Measurements from ENCODE around the gene AQP7.
"Not testable (repeated sequence)": the region's sequence is repeated elsewhere in the genome, so short reads cannot be mapped to it uniquely, and the experiment has no call there.

The AQP7 gene
- 0 to 0.28 reads per million in 2 donors for total RNA-seq

DNA sequence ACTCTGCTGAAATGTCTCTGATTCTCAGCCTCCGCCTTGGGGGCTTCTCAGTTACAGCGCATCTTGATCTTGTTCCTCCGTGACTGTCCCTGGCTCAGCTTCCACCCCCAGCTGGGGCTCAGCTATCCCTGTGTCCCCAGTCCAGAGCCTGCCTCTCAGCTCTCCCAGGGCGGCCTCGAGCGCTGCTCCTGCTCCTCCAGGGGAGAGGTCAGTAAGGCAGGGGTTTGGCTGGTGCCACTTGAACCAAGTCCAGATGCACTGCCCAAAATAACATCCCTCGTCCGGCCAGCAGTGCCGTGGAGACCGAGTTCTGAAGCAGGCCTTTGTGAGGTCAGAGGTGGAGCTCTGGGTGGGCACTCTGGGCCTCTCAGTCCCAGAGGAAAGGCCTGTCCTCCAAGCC is at the start of gene AQP7:
Gene AQP7 (minus strand): TSS at position 198 of the 400 bp plus-strand sequence. CDS start 1,306 bp downstream, outside the sequence.
- not testable (repeated sequence) for DNase-seq

DNA sequence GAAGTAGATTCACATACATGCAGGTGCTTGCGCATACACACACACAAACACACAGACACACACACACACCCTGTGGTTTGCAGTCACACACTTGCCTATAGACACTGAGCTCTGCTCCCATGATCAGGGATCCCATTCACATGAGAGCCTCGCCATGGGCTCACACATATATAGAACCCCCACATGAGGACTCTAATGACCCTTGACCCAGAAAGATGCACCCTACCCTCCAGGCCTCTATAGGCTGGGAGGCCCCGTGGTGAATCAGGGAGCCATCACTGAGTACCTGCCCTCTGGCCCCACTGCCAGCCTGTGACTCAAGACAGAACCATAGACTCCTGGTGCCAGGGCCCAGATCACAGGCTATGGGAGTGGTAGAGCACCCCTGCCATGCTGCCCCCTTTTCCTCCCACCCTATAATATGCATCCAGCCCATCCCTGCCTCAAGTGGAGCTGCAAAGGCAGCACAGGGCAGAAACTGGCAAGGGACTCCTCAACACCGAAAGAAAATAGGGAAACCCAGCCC is 48.3 kb upstream of the AQP7 start:
- DNase-seq: no peak

DNA sequence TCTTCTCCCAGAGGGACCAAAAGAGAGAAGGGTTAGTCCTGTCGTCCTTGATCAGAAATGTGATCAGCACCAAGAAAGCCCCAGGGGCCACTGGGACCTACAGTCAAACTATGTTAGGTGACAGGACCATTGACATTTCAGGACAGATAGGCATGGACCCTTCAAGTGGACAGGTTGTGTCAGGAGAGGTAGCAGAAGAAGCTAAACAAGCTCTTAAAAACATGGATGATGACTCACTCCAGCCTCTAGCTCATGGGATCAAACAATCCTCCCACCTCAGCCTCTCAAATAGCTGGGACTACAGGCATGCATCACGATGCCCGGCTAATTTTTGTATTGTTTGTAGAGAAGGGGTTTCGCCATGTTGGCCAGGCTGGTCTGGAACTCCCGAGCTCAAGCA is 47.3 kb upstream of the AQP7 start:
- DNase-seq: no peak

DNA sequence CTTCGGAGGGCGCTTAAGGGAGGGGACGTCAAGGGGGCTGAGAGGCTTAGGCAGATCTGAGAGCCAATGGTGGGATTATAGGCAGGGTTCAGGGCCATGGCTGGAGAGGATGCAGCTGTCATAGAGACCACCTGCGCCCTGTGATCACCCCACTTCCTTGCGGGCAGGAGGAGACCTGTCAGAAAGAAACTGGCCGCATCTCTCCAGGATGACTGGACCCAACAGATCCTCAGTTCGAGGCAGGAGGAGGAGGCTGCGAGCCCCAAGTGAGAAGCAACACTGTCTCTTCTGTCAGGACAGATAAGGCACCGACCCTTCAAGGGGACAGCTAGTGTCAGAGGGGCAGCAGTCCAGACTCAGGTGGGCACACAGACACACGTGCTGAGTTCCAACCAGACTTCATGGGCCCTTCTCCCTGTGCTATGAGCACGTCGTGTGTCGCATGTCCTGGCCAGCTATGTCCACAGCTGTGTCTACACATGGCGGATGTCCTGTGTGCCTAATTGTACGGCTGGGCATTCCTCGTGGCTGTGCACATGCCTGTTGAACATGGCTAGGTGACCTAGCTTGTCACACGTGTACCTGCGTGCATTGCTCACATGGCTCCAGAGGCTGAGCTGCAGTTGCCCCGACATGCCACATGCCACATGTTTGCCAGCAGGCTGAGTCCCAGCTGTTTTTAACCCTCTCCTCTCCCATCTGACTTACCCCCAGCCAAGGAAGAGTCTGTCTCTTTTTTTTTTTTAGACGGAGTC is 45.6 kb upstream of the AQP7 start:
- DNase-seq: no peak

DNA sequence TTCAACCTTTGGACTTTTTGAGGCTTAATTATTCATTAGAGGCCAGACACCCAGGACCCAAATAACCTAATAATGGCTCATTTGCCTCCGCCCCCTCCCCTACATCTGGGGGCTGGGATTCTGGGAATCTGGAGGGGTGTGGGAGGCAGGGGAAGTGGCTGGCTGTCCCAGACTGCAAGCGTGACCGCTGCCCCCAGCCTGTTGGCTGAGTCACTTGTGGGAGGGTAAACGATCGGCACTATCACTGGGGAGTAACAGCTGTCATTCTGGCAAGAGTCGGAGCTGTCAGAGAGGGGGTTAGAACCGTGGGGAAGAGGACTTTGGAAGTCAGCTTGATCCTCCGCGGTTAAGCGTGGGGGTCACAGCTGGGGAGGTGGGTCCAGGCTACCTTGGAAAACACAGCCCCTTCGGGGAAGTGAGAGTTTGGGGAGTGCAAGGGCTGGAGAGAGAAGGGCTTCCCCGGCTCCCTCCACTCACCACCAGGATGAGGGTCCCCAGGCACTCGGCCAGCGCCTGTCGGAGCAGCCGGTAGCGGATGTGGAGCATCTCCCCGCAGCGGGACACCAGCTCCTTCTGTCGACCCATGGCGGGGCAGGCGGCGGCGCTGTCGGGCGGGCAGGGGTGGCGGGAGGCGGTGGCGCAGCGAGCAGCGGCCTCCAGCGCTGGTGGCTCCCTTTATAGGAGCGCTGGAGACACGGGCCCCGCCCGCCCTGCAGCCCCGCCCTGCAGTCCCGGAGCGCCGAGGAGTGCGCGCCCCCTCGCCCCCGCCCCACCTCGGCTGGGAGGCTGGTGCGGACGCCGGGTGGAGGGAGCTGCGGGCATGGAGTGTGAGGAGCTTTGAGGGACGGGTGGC is 44.8 kb upstream of the AQP7 start, which contains the start of gene AQP3:
Gene AQP3 (minus strand): TSS at position 648 of the 853 bp plus-strand sequence. CDS start 63 bp downstream, at position 585.
- DNase-seq: peak; percentile 70

DNA sequence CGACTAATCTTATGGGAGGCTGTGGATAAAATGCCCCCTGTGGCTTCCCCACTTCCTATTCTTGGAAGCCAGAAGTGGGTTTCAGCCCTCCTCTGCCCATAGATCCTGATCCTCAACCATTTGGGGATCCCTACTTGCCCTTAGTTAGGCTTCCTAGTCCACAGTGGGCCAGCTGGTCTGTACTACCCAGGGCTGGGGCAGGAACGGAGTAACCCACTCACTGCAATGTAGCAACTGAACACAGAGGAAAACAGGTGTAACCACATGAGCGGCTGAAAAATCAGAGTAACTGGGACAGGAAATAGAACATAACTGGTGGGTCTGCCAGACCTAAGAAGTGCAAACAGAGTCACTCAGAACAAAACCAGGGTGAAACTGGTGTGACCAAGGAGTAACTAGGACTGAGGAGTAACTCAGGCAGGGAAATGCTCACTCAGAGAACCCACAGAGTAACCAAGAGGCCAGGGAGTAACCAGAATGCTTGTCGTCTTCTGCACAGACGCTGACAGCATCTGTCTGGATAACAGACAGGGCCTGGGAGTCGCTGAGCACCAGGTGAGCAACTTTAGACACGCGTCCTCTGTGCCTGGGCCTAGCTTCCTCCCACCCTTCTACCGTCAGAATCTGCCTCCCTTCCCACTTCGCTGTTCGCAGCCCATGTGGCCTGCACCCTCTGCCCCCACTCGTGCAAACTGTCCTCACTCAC is 44.0 kb upstream of the AQP7 start:
- DNase-seq: peak; percentile 46

DNA sequence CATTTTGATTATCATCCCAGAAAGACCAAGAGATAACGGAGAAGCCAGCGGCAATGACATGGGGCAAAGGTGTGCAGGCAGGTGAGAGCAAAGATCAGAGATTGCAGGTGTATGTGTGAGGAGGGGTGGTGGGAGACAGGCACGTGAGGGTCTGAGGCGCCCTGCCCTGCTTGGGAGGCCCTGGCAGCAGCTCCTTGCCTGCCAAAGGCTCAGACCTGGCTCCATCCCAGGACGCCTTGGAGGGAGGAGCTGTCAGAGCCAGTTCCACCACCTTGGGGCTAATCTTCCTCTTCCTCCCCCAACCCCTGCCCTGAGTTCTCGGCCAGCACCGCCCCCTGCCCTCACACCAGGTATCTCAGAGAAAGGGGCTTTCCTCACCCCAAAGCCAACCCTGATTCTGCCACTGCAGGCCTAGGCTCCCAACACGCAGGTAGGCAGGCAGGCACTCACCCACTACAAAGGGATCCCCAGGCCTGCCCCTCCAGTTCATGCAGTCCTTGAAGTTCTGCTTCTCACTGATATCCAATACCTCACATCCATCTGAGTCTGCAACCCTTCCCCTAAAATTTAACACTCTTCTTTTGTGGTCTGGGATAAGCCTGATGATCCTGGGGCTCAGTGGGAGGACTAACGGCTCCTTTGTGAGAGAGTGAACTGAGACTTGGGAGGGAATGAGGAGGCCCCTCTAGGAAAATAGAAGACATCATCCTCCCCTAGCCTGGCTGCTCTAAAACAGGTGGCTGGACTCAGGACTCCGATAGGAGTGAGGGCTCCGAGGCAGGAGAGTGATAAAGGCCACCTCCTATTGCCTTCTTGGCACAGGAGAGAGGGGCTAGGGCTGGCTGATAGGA is 43.2 kb upstream of the AQP7 start:
- DNase-seq: peak; percentile 38

DNA sequence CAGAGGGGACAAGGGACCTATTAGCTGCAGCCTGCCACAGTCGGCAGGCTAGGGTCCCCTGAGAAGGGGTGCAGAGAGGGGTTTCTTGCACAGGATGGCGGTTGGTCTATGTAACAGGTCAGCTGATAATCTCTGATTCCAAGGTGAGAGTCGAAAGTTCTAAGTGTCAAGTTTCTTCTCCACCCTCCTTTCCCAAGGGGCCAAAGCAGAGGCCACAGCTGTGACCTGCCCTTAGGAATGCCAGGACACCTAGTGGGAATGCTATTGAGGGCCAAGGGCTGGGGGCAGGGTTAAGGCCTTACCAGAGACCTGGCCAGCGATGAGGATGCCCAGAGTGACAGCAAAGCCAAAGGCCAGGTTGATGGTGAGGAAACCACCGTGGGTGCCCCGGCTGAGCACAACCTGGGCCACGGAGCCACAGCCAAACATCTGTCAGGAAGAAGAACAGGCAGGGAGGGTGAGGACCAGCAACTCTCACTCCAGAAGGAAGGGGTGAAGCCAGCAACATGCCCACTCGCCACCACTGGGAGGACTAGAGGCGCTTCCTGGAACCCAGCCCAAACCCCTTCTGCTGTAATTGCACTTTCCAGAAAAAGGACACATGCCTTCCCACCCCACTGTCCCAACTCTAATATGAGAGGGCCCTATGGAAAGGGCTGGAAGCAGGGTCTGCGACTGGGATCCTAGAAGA is 41.2 kb upstream of the AQP7 start:
- DNase-seq: no peak

DNA sequence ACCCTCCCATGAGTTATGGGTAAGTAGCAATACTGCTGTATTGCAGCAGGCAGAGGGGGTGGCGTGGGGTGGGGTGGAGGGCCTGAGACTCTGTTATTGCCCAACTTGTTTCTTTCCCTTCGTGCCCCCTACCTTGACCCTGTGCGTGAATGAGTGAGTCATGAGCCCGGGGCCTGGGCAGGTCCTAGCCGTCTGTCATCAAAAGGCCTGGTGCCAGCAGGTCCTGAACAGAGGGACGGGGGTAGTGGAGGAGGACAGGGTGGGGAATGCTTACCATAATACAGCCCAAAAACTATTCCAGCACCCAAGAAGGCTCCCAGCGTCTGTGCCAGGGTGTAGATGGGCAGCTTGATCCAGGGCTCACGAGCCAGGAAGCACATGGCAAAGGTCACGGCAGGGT is 40.7 kb upstream of the AQP7 start:
- DNase-seq: no peak

DNA sequence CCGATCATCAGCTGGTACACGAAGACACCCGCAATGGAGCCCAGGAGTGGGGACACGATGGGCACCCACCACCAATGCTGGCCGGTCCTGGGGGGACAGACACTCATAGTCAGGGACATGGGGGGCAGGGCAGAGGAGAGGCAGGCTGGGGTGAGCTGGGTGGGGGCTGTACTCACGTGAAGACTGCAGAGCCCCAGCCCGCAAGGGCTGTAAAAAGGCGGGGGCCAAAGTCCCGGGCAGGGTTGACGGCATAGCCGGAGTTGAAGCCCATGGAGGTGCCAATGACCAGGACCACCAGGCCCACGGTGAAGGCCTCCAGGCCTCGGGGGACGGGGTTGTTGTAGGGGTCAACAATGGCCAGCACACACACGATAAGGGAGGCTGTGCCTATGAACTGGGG is 39.8 kb upstream of the AQP7 start:
- no peak for DNase-seq

DNA sequence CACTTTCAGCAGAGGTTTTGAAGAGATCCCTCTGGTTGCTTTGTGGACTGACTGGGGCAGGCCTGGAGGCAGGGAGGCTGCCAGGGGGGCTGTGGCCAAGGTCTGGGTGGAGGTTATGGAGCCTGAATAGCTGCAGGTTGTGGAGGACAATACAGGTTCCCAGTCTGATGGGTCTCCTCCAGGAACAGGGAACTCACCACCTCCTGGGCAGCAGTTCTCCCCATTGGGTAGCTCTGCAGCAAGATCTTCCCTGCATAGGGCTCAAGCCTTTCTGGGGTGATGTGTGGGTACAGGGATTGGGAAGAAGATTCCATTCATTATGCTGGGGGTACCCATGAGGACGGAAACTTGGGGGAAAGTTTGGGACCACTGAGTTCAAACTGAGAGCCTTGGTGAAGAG is 38.2 kb upstream of the AQP7 start:
- no peak for DNase-seq

DNA sequence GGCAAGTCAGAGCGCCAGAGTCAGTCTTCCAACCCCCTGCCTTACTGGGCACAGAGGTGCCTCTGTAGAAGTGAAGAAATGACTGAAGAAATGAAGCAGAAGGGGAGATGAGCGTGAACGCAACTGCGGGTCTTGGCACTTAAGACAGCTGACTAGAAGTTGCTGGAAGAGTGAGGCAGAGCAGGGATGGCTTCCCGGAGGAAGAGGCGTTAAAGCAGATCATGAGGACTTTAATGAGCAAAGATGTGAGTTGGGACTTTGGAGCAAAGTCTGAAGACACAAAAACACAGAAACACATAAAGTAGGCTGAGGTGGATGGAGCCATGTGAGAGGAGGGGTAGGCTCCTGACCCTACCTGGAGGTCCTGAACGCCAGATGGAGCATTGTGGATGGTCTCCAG is 37.8 kb upstream of the AQP7 start:
- DNase-seq: no peak

DNA sequence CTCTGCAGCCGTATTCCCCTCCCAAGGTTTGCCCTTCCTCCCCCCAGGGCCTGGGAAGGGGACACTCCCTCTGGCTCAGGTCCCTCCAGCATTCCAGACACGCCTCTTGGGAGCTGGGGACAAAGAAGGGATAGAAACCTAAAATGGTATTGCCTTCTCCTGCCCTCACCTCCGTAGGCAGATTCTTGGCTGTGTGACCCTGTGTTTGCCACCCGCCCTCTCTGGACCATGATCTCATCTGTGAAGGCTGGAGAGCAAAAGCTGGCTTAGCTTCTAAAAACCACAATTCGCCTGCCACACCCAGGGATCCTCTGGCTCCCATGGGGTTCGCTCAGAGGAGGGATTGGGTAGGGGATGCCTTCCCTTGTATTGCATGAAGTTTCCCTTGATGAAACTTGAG is 37.4 kb upstream of the AQP7 start:
- DNase-seq: no peak

DNA sequence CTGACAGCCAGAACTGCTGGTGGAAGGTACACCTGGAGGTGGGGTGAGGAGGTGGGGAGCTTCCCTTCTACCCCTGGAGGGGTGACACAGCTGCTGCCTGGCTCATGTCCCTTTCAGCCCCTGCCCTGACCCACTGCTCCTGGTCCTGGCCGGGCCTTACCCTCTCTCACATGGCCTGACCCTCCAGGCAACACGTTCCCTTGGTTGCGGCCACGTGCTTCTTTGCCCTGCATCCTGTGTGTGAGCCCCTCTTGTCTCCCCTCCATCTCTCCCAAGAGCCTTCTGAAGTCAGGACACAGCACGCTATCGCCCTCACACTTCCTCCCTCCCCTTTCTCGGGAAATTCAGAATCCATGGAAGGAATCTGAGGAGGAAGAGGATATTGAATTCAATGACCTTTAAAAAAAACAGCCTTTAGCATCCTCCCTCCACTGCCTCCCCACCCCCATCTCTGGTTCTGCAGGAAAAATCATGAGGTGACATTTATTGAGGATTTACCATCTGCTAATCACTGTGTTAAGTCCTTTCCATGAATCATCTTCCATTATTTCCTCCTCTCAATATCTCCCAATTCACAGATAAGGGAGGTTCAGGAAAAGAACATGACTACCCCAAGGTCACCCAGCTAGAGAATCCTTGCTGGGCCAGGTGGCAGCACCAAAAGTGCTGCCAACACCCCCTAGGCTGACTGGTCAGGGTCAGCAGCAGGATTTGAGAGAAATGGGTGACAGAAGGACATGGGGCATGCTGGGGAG is 36.7 kb upstream of the AQP7 start:
- DNase-seq: no peak

DNA sequence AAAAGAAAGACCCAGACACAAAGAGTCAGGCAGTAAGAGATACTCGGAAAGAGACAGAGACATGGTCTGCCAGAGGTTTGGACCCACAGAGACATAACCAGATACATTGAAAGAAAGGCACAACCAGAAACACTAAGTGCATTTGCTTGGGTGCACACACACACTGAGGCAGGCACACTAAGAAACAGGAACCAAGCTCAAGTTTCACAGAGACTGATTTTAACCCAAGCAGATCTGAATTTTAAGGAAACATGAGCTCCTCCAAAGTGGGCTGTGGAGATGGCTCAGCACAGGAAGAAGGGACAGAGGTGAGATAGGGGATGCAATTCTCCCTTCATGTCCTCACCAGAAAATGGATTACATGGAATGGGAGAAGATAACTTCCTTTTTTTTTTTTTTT is 35.5 kb upstream of the AQP7 start:
- no peak for DNase-seq

DNA sequence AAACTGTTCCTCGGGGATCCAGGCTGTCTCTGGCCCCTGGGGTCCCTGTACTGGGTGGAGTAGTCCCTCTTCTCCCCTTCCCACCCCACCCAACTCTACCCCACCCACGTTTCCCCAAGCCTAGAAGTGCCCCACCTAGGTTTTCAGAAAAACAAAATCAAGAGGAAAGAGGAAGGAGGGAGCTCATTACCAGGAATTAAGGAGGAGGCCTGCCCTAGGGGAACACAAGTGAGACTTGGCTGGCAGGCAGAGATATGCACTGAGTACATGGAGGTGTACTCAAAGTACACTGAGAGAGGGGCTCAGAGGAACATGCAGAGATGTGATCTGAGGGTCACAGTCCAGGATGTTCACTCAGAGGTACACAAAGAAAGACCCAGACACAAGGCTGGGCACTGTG is 34.8 kb upstream of the AQP7 start:
- DNase-seq: no peak

DNA sequence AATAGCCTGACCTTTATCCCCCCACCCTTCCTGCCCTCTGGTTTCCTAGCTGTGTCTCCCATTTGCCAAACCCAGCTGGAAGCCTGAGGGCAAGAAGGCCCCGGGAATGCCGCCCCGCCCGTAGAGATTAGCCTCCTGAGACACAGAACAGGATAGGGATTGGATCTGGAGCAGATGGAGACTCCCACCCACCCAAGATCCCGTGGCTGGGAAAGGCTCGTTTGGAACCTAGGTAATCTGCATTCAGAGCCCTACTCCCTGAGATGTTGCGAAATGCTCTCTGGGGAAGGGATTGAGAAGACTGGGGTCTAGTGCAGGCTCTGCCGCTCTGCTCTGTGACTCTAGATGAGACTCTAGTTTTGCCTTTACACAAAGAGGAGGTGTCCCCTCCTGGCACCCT is 34.1 kb upstream of the AQP7 start:
- no peak for DNase-seq

DNA sequence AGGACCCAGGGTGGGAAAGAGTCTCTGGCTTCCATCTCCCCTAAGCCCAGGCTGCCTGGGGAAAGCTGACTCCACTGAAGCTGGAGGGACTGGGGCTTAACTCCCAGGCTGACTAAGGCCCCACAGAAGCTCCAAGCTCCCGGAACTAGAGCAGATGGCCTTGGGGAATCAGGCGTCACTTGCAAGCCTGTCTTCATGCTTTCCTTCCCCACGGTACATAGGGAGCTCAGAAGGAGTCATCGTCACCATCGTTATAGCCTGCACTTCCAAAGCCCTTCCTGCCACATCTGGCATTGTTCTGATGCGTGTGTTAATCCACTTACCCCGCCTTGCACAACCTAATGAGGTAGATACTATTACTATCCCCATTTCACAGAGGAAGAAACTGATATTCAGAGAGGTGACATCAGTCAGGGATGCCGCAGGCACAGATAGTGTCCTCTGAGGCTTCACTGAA is 33.5 kb upstream of the AQP7 start:
- no peak for DNase-seq

DNA sequence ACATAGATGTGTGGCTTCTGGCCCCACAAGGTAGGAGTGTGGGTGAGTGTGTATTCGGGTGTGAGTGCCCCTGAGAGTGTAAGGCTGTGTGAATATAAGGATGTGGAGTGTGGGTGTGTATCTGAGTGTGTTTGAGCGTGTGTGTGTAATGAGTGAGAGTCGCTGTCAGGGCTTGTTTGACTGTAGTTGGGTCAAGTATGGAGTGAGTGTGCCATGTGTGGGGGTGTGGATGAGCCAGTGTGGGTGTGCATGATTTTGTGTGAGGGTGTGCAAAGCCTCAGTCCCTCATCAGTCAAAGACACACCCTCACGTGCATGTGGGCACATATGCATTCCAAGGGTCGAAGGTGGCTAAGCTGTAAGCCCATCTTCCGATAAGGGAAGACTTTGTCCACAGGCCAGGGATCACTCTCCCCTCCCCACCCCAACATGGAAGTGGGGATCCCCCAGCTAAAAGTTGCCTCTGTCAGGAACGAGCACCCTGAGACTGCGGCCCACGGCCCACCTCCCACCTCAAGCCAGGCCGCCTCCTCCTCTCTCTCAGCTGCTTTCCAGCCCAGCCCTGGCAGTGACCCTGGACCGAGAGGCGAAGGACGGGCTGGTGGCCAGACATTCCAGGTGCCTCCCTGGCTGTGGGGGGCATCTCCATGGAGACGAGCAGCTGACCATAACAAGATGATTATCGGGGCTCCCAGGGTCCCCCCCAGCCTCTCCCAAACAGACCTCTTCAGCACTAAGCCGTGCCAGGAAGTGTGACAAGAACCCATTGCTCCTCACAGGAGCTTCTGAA is 32.1 kb upstream of the AQP7 start:
- no peak for DNase-seq

DNA sequence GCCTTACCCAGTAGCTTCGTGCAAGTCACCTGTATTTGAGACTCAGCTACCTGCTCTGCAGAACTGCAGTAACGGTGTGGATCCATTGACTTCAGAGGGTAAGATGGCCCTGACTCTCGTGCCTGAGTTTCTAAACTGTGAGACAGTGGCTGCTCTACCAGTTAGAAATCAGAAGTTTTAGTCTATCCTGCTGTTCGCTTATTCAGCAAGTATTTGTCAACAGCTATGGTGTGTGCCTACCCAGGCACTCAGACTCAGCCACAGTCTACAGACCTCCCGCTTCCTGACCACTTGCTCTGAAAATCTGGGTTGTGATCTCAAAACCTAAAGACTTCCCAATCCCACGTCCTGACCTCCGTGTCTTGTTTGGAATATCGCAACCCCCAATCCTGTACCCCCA is 31.5 kb upstream of the AQP7 start:
- no peak for DNase-seq
